ENCODE results near the gene POU4F1.

DNA sequence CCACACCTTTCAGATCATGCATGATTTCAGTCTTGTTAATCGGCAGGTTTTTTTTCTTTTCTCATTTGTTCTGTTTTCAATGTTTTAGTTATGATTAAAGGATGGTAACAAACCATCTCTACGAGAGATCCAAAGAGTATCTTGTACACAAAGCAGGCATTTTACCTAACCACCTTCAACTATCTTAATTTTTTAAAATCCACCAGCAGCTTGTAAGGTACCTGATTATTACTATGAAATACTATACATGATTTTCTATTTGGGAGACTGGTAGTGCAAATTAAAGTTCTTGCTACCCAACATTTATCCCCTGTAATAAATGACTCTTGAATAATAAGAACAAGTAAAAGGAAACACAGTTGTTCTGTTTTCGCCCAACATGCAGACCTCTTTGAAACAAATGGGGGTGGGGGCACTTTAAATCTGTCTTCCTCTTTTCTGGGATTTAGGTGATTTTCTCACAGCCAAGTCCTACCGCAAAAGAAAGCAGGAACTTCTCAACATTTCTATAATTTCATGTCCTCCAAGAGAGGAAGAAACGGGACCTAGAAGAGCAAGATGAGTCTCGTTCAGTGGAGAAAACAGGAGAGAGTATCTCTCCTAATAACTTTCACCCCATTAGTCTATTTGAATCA is 3.6 kb downstream of the POU4F1 start:
- TF ChIP-seq, protein P1, sequence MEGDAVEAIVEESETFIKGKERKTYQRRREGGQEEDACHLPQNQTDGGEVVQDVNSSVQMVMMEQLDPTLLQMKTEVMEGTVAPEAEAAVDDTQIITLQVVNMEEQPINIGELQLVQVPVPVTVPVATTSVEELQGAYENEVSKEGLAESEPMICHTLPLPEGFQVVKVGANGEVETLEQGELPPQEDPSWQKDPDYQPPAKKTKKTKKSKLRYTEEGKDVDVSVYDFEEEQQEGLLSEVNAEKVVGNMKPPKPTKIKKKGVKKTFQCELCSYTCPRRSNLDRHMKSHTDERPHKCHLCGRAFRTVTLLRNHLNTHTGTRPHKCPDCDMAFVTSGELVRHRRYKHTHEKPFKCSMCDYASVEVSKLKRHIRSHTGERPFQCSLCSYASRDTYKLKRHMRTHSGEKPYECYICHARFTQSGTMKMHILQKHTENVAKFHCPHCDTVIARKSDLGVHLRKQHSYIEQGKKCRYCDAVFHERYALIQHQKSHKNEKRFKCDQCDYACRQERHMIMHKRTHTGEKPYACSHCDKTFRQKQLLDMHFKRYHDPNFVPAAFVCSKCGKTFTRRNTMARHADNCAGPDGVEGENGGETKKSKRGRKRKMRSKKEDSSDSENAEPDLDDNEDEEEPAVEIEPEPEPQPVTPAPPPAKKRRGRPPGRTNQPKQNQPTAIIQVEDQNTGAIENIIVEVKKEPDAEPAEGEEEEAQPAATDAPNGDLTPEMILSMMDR (IDR thresholded peaks at IDR 0.05): no peak
- TF ChIP-seq POLR2A (IDR thresholded peaks at IDR 0.05): no peak

Data from Peyer's patch (tissue), 4 donors.